GM12891 (cell line): ENCODE results near the gene APLF.

Experiments used
- POLR2A ChIP-seq: IDR thresholded peaks from 2 replicates; pipeline ENCODE4 v1.6.1; 2011; ENCODE audit warnings: low read depth, low read length, control low read depth
- POLR2AphosphoS5 ChIP-seq: IDR thresholded peaks from 2 replicates; pipeline ENCODE4 v1.6.1; 2011; ENCODE audit warnings: low read depth, low read length, control low read depth
- SPI1 ChIP-seq: IDR thresholded peaks from 2 replicates; pipeline ENCODE4 v1.6.1; 2011; ENCODE audit warnings: low read depth, low read length, control low read depth

DNA sequence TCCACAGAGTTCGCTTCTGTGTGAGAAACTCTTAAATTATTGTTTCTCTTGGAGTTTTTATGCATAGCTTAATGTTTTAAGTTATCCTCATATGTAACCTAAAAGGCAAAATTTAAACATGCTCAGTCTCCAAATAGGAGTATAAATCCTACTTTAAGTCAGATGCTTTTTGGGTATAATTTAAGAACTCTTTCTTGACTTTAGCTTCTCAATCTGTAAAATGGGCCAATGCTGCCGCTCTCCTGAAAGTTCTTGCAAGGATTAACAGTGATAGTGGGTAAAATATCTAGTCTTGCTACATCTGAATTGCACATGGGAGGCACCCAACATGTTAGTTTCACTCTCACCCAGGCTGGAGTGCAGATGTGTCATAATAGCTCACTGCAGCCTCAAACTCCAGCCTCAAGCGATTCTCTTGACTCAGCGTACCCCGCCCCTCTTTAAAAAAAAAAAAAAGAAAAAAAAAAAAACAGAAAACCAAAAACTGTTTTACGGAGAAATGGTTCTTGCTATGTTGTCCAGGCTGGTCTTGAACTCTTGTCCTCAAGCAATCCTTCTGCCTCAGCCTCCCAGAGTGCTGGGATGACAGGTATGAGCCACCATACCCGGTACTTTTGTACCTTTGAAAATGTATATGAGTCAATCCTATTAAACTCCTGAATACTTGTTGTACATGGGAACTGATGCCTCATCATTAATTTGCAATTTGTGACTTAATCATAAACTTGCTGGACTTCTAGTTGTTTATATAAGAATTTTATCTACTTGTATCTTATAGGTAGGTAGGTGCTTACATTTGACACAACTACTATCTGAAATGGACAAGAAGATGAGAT, 2.1 kb upstream of the APLF start:
- TF ChIP-seq POLR2A (no peak), SPI1 (no peak), POLR2AphosphoS5 (no peak)
